Motor neuron (in vitro differentiated cells): ENCODE measurements around the gene NDUFC1. TPM values are rescaled to one million over a fixed set of nuclear protein-coding genes. Genes with fewer than 3 reads are reported as not detected.

Experiments
- ATAC-seq, 8 experiments: fragments of 200-7000 bp; cut with Tn5 transposase; replicated peaks in 6 of 8; 2 replicates each; pipeline ENCODE4 v1.8.0; 2021; ENCODE audit warnings: mild to moderate bottlenecking in 8 of 8, moderate library complexity in 8 of 8
- H3K27ac ChIP-seq, 2 donors: fragments of 250-450 bp; sonication (Bioruptor Pico); 2 replicates each; pipeline ENCODE4 v1.9.0; 2021; ENCODE audit warnings: antibody characterized with exemption in 2 of 2, mild to moderate bottlenecking in 2 of 2, moderate library complexity in 1 of 2
- H3K4me1 ChIP-seq, 2 donors: fragments of 250-450 bp; sonication (Bioruptor Pico); replicated peaks in 1 of 2; 2 replicates each; pipeline ENCODE4 v1.6.1; 2021; ENCODE audit warnings: antibody characterized with exemption in 2 of 2, mild to moderate bottlenecking in 2 of 2, moderate library complexity in 1 of 2
- H3K4me3 ChIP-seq, 5 donors: fragments of 250-450 bp; sonication (Bioruptor Pico); 2 replicates each; pipeline ENCODE4 v1.9.0; 2021; ENCODE audit warnings: antibody characterized with exemption in 5 of 5, mild to moderate bottlenecking in 5 of 5, moderate library complexity in 4 of 5
- WGBS, 10 experiments: fragments of 450-650 bp; shearing (Covaris generic); methylation state at CpG; one replicate each; pipeline ENCODE4 v1.0.0; 2022; 5-methylcytosine and 5-hydroxymethylcytosine counted together
- in situ Hi-C, 9 experiments: fragments of 400-800 bp; cut with MboI; loops; one replicate each; pipeline ENCODE4 v1.15.0; 2021; ENCODE audit warnings: low sequenced_read_pairs in 9 of 9, low pct_unique_long_range_greater_than_20kb in 2 of 9; ENCODE audit not compliant: unreplicated experiment in 9 of 9
- total RNA-seq, 8 experiments: library from RNA; unstranded; fragments of 300-600 nt; gene quantifications; 2 replicates each; pipeline versions ENCODE4 v1.2.3 to v1.2.4, GENCODE V29; 2022

NDUFC1 gene
- total RNA-seq, 8 experiments from 2014 or later, result 57.6 to 96.9 (median 78.0) TPM

- Histone ChIP-seq H3K27ac (no peak overlapping the region), H3K4me3 (no peak overlapping the region), H3K4me1 (peaks cover 0 to 4% of the 10 kb centered on the region in 2 donors)
- WGBS, 10 experiments, result 0 to 98% (median 57%) methylated on average over 1 to 11 of the region's 11 CpGs
- in situ Hi-C loops, result no loop called here
- ATAC-seq, result no peak
Observed at GRCh38 chr4:139241086-139241783, 61.0 kb downstream of the NDUFC1 start.

Other genes with a start within 250 kb of the NDUFC1 start
- 100 to 1,000 TPM in 1 of 8 experiments, 10 to 100 TPM in 7; 32.9 to 198 (median 53.4) TPM for gene ELF2, start 125.3 kb downstream of the NDUFC1 start, total RNA-seq
- gene MGARP, start 22.3 kb downstream of the NDUFC1 start, total RNA-seq, result 1 to 10 TPM in 2 of 8 experiments, under 1 TPM in 5, not detected in 1; 0.36 to 1.6 (median 0.71) TPM
- 10 to 100 TPM; 25.6 to 67.1 (median 30.3) TPM for gene NAA15, start 972 bp downstream of the NDUFC1 start, total RNA-seq
- 10 to 100 TPM in 3 of 8 experiments, 1 to 10 TPM in 5; 4.1 to 21.7 (median 8.0) TPM for gene RAB33B, start 151.6 kb upstream of the NDUFC1 start, total RNA-seq